A673 (cell line): ENCODE data around the gene PPP1CA. TPM values are rescaled to one million over a fixed set of nuclear protein-coding genes. Genes with fewer than 3 reads are reported as not detected.

ENCODE experiments used
- BruUV-seq: library from RNA; stranded (reverse); fragments of 400-500 nt; replicated peaks from 2 replicates; lab custom pipeline; 2021; lab: Mats Ljungman, UMichigan
- CTCF ChIA-PET: fragments of 300-600 bp; sonication (Branson Sonifier 250); formaldehyde crosslinking; loops from one replicate; lab custom pipeline; 2022; ENCODE audit warnings: antibody characterized with exemption; lab: Charles Lee
- POLR2A ChIA-PET: fragments of 300-600 bp; sonication (Branson Sonifier 250); formaldehyde crosslinking; loops from one replicate; lab custom pipeline; 2022; ENCODE audit warnings: antibody characterized with exemption; ENCODE audit not compliant: low non-redundant PET; lab: Charles Lee
- DNase-seq: peaks from one replicate; pipeline ENCODE4 v3.0.0-alpha.2; 2015; ENCODE audit warnings: low spot score
- H3K27ac ChIP-seq: fragments of 200-600 bp; sonication (generic); 2 replicates; pipeline ENCODE4 v1.5.1; 2016; ENCODE audit warnings: mixed run types, low read depth, mild to moderate bottlenecking, mixed read lengths, antibody characterized with exemption, low read length; ENCODE audit not compliant: poor library complexity, severe bottlenecking
- H3K27me3 ChIP-seq: fragments of 200-600 bp; sonication (generic); replicated peaks from 2 replicates; pipeline ENCODE4 v1.6.1; 2017; ENCODE audit warnings: mixed run types, low read depth, mild to moderate bottlenecking, mixed read lengths, antibody characterized with exemption, low read length; ENCODE audit not compliant: insufficient read depth, poor library complexity
- H3K36me3 ChIP-seq: fragments of 200-600 bp; sonication (generic); 2 replicates; pipeline ENCODE4 v1.6.1; 2016; ENCODE audit warnings: mixed run types, mild to moderate bottlenecking, mixed read lengths, antibody characterized with exemption, low read length; ENCODE audit not compliant: insufficient read depth, poor library complexity, severe bottlenecking
- H3K4me1 ChIP-seq: fragments of 200-600 bp; sonication (generic); 2 replicates; pipeline ENCODE4 v1.6.1; 2017; ENCODE audit warnings: mixed run types, mild to moderate bottlenecking, mixed read lengths, antibody characterized with exemption, low read length; ENCODE audit not compliant: insufficient read depth, poor library complexity, severe bottlenecking
- H3K4me3 ChIP-seq: fragments of 200-600 bp; sonication (generic); 2 replicates; pipeline ENCODE4 v1.5.1; 2016; ENCODE audit warnings: low read depth, mixed run types, mild to moderate bottlenecking, mixed read lengths, low read length; ENCODE audit not compliant: poor library complexity, severe bottlenecking
- H3K9me3 ChIP-seq: fragments of 200-600 bp; sonication (generic); 2 replicates; pipeline ENCODE4 v1.6.1; 2016; ENCODE audit warnings: mixed run types, low read depth, mild to moderate bottlenecking, mixed read lengths, antibody characterized with exemption, low read length; ENCODE audit not compliant: poor library complexity, severe bottlenecking
- EZH2 ChIP-seq: fragments of 200-600 bp; sonication (generic); IDR thresholded peaks from 2 replicates; pipeline ENCODE4 v1.6.1; 2017; ENCODE audit warnings: borderline replicate concordance, low read depth, mild to moderate bottlenecking, mixed read lengths, antibody characterized with exemption, low read length; ENCODE audit not compliant: poor library complexity, severe bottlenecking
- intact Hi-C: fragments of 100-400 bp; cut with micrococcal nuclease; formaldehyde crosslinking; loops from one replicate; pipeline ENCODE4 v1.10.0; 2022; ENCODE audit not compliant: unreplicated experiment
- total RNA-seq: library from RNA; stranded (reverse); gene quantifications from 2 replicates; pipeline ENCODE4 v1.2.3, GENCODE V29; 2021
- TF ChIP-seq, protein P1 (sequence below): fragments of 300-800, 200-600 bp; sonication (generic); conservative IDR thresholded peaks from 2 replicates; pipeline ENCODE4 v1.5.1; 2017; ENCODE audit warnings: low read depth, mild to moderate bottlenecking, antibody characterized with exemption, low read length, moderate library complexity, mixed read lengths

PPP1CA gene
- total RNA-seq, 1 experiment from 2014 or later: 239 TPM

DNA sequence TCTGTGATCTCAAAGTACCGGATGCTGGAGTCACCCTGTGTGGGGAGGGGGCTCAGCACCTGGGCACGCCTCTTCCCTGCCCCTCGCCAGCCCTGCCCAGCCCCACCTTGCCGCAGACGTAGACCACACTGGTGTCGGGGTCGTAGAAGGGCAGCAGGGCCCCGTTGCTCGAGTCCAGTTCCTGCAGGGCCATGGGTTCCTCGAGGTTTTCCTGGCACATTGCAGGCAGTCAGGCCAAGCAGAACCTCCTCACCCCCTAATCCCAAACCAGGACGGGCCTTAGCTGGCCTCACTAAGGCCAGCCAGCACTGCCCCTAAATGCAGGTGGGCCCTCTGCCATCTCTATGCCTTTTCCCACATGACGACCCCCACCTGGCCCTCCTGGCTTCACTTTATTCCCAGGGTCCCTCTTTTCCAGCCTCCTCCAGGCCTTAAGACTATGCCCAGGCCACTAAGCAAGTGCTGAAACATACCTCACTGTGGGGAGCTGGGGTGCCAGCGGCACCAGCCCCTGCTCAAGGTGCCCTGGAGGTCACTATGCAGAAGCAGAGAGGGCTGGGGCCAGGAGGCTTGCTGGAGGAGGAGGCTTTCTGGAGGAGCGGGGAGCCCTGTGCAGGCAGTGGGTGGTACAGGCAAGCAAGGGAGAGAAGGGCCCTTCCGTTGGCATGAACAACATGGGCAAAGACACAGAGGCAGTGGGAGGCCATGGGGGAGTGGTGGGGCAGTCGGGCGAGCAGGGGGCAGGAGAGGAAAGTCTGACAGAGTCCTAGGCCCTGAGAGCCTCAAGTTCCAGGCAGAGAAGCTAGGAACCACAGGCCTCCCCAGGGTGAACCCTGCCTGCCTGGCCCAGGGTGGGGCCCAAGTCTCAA is 38.8 kb upstream of the PPP1CA start:
- Histone ChIP-seq H3K4me1 (peaks cover 5% of the 10 kb centered on the region), H3K27me3 (no peaks in the 10 kb centered on the region), H3K27ac (peak overlapping the region; percentile 40), H3K36me3 (peaks cover 18% of the 10 kb centered on the region), H3K9me3 (no peaks in the 10 kb centered on the region), H3K4me3 (no peak overlapping the region)
- POLR2A ChIA-PET: interaction anchor here (0.6 kb wide), 1 partner anchor 20 kb away, joined by 7 read pairs; no protein-coding TSS in a partner anchor
- CTCF ChIA-PET: interaction anchor here (0.6 kb wide), 1 partner anchor 802 kb away, joined by 3 read pairs; the partner anchor contains the start of gene RBM4
- BruUV-seq: no TSS peak
- intact Hi-C loops: no loop called here
- no peak for TF ChIP-seq EZH2
- DNase-seq: no peak

DNA sequence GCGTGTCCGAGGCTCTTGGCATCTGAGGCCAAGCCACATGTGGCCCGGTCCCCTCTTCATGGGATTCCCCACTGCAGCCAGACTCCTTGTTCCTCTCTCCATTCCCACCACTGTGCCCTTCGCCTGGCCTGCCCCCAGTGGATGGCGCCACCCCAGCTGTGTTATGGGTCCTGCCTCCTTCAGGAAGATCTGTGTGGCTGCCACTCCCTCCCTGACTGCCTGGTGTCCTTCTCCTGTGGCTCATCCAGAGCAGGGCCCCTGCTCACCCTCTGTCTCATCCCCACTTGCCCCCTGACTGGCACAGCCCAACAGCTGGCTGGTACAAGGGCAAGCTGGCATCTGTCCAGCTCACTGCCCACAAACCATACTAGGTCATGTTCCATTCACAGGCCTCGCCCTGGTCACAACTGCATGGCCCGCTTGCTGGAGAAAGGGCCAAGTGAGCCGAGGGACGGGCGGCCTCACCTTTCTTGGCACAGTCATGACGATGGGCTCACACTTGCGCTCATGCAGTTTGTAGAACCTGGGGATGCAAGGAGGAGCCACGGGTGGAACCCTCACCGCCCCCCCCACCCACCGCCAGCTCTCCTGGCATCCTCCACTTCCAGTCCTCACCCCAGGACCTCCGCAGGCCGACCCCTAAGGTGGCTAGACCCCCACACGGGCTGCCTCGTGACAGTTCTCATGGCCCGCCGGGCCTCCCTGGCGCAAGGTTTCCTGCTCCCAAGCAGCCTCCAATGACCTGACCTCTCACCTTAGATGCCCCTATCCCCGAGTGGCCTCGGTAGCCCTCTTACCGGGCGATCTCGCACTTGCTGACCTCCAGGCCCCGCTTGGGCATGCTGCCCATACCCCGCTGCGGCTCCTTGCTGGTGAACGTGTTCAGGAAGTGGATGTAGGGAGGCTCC is 37.9 kb upstream of the PPP1CA start:
- Histone ChIP-seq H3K27ac (no peak overlapping the region), H3K27me3 (no peaks in the 10 kb centered on the region), H3K4me1 (peaks cover 5% of the 10 kb centered on the region), H3K9me3 (no peaks in the 10 kb centered on the region), H3K4me3 (no peak overlapping the region), H3K36me3 (peaks cover 20% of the 10 kb centered on the region)
- no TSS peak for BruUV-seq
- CTCF ChIA-PET: interaction anchor here (0.6 to 1.0 kb wide), 2 partner anchors 38 to 801 kb away, joined by 3 read pairs; partner anchors contain the start of genes PPP1CA and RBM4
- TF ChIP-seq EZH2: no peak
- TF ChIP-seq, protein P1, sequence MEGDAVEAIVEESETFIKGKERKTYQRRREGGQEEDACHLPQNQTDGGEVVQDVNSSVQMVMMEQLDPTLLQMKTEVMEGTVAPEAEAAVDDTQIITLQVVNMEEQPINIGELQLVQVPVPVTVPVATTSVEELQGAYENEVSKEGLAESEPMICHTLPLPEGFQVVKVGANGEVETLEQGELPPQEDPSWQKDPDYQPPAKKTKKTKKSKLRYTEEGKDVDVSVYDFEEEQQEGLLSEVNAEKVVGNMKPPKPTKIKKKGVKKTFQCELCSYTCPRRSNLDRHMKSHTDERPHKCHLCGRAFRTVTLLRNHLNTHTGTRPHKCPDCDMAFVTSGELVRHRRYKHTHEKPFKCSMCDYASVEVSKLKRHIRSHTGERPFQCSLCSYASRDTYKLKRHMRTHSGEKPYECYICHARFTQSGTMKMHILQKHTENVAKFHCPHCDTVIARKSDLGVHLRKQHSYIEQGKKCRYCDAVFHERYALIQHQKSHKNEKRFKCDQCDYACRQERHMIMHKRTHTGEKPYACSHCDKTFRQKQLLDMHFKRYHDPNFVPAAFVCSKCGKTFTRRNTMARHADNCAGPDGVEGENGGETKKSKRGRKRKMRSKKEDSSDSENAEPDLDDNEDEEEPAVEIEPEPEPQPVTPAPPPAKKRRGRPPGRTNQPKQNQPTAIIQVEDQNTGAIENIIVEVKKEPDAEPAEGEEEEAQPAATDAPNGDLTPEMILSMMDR: peak; percentile 53; the same call in 1 of the 2 replicates
- intact Hi-C loops: no loop called here
- POLR2A ChIA-PET: interaction anchor here (0.7 kb wide), 1 partner anchor 9 kb away, joined by 3 read pairs; no protein-coding TSS in a partner anchor
- peak; percentile 60 for DNase-seq

DNA sequence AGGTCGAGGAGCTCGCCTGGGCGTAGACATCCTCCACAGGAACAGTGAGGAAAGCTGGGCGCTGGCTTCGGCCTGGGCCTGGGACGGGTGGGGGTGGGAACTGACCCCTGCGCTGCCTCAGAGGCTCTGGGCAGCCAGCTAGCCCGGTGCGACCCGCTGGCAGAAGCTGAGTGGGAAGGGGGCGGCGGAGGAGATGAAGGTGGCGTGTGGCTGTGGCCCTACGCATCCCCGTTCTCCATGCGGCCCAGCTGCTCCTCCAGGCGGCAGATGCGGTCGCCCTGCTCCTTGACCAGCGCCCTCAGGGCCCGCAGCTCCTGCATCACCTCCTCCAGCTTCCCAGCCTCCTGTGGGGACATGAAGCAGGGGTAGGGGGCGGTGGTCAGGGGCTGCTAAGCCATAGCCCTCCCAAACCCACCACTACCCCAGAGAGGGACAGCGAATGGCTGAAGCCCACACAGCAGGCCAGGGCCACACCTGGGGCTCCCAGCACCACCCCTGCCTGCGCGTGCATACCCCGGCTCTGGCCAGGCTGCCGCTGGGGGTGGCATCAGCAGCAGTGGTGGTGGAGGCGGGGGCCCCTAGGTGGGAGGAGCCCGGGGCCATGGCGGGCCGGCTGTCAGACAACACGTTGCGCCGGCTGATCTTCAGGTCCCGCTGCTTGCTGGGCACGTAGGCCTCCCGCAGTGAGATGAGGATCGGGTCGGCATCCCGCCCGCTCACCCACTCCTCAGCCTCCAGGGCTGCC is 36.7 kb upstream of the PPP1CA start:
- ChIA-PET CTCF (interaction anchor here (1.0 kb wide), 1 partner anchor 37 kb away, joined by 3 read pairs; the partner anchor contains the start of gene PPP1CA), POLR2A (no interaction called here)
- H3K27me3 ChIP-seq: no peaks in the 10 kb centered on the region
- H3K4me1 ChIP-seq: no peaks in the 10 kb centered on the region
- no peak overlapping the region for H3K4me3 ChIP-seq
- TF ChIP-seq EZH2: no peak
- TF ChIP-seq, protein P1: no peak
- BruUV-seq: no TSS peak
- H3K9me3 ChIP-seq: no peaks in the 10 kb centered on the region
- no peak for DNase-seq
- no peak overlapping the region for H3K27ac ChIP-seq
- H3K36me3 ChIP-seq: peaks cover 31% of the 10 kb centered on the region
- intact Hi-C loops: no loop called here
